Activated naive CD8-positive, alpha-beta T cell treated with anti-CD3 and anti-CD28 coated beads, Interleukin-2, amount 50 U/mL, for 16 hours (primary cell): ENCODE results near the gene PGRMC2.
A peak's percentile ranks its signal among the peaks of the same experiment; 100 is the strongest.

Experiments
- DNase-seq: peaks from one replicate; pipeline ENCODE4 v3.0.0-alpha.2; 2020; ENCODE audit warnings: low read depth, low spot score

The PGRMC2 gene

GRCh38 chr4:128298852-128299251, 11.2 kb upstream of the PGRMC2 start:
- no peak for DNase-seq

- DNase-seq, result no peak
Measured at GRCh38 chr4:128298146-128298758, 10.6 kb upstream of the PGRMC2 start.

- no peak for DNase-seq
Measured at GRCh38 chr4:128295255-128295654, 7.6 kb upstream of the PGRMC2 start.

- no peak for DNase-seq
Measured at GRCh38 chr4:128294464-128294863, 6.9 kb upstream of the PGRMC2 start.

GRCh38 chr4:128292349-128292748, 4.7 kb upstream of the PGRMC2 start:
- no peak for DNase-seq

- no peak for DNase-seq
Measured at GRCh38 chr4:128291096-128291495, 3.5 kb upstream of the PGRMC2 start.

- no peak for DNase-seq
Measured at GRCh38 chr4:128290526-128290925, 2.9 kb upstream of the PGRMC2 start.

GRCh38 chr4:128289523-128290158, 2.0 kb upstream of the PGRMC2 start:
- no peak for DNase-seq

- DNase-seq, result no peak
Measured at GRCh38 chr4:128288689-128289106, 1.1 kb upstream of the PGRMC2 start.

- peak; percentile 100 for DNase-seq
Measured at GRCh38 chr4:128287871-128288688, 467 bp upstream of the PGRMC2 start.

- DNase-seq, result no peak
Measured at GRCh38 chr4:128286474-128287058, 1.0 kb downstream of the PGRMC2 start.

GRCh38 chr4:128285085-128285997, 2.3 kb downstream of the PGRMC2 start:
- DNase-seq, result no peak

GRCh38 chr4:128284317-128284716, 3.3 kb downstream of the PGRMC2 start:
- no peak for DNase-seq

GRCh38 chr4:128283071-128283470, 4.5 kb downstream of the PGRMC2 start:
- DNase-seq, result no peak

- DNase-seq, result no peak
Measured at GRCh38 chr4:128282516-128282915, 5.1 kb downstream of the PGRMC2 start.

- DNase-seq, result no peak
Measured at GRCh38 chr4:128281354-128281753, 6.3 kb downstream of the PGRMC2 start.

GRCh38 chr4:128279624-128280225, 7.9 kb downstream of the PGRMC2 start:
- no peak for DNase-seq

- DNase-seq, result no peak
Measured at GRCh38 chr4:128277856-128278255, 9.8 kb downstream of the PGRMC2 start.

GRCh38 chr4:128275346-128275745, 12.3 kb downstream of the PGRMC2 start:
- DNase-seq, result no peak

- no peak for DNase-seq
Measured at GRCh38 chr4:128271551-128271950, 16.1 kb downstream of the PGRMC2 start.

- DNase-seq, result no peak
Measured at GRCh38 chr4:128268970-128269369, 18.6 kb downstream of the PGRMC2 start.
